LNCAP (cell line): ENCODE measurements around the gene PCDH1.

Experiments used
- CTCF ChIP-seq: fragments of 450-650 bp; IDR thresholded peaks from 2 replicates; pipeline ENCODE4 v1.5.1; 2017; ENCODE audit warnings: mild to moderate bottlenecking

PCDH1 gene

DNA sequence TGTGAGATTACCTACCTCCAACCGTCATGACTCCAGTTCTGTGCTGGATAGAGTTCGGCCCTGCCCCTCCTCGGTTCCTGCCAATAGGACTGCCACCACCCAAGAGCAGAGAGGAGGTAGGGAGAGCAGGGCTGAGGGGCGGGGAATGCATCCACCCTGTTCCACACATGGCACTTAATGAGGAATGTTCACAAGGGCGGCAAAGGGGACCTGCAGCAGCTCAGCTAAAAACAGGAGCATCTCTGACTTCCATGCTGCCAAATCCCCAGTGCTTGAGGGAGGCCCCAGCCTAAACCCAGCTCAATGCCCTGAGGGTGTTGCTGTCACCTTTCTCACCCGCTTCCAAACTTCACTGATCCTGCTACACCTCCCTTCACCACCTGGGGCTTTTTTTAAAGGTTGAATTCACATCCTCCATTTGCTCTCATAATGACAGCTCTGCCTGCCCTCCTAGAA is 37.7 kb upstream of the PCDH1 start:
- no peak for TF ChIP-seq CTCF

- TF ChIP-seq CTCF = no peak
Observed at GRCh38 chr5:141914797-141915196, 36.6 kb upstream of the PCDH1 start.

DNA sequence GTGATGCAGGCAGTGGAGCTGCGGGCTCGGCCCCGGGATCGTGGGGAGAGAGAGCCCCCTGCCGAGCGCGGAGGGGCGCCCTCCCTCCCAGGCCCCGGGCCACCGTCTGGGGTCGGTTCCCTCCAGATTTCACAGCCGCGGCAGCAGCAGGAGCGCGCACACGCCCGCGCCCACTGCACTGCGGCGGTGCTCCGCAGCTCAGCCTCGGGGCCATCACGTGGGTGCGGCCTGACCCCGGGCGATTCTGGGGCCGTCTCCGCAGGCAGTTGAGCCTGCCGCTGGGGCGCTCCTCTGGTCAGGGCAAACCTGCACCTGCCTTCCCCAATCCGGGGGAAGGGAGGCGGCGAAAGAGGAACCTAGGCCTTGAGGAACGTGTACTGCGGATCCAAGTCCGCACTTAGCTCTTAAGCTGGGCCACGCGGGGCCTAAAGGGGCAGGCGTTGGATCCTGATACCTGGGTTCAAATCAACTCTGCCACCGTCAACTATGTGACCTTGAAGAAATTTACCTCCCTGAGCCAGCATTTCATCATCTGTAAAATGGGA is 36.1 kb upstream of the PCDH1 start:
- no peak for TF ChIP-seq CTCF

DNA sequence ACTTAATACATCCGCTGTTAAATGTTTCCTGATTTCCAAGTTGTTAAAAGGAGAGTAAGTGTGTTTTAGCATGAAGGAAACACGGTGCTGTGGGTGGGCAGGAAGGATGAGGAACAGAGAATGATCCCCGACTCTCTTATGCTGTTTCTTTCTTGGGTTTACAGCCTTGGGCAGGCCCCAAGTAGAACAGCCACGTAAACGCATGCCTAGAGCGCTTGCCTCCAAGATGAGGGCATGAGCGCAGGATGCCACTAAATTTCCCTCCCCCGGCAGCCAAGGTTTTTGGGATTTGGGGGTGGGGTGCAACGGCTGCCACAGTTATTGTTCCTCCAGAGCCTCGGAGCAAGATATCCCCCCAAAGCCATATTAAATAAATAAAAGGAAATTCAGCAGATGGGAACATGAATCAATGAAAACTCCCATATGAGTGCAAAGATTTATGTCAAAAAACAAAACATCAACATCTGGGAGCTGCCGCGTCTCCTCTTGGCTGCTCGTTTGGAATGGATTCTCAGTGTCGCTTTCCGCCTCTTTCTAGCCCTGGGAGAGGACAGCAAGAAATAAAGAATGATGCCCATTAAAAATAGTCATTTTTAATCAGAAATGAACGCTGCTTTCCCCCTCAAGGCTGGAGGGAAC is 35.5 kb upstream of the PCDH1 start:
- TF ChIP-seq CTCF = no peak

- no peak for TF ChIP-seq CTCF
Observed at GRCh38 chr5:141910271-141910673, 32.1 kb upstream of the PCDH1 start.

DNA sequence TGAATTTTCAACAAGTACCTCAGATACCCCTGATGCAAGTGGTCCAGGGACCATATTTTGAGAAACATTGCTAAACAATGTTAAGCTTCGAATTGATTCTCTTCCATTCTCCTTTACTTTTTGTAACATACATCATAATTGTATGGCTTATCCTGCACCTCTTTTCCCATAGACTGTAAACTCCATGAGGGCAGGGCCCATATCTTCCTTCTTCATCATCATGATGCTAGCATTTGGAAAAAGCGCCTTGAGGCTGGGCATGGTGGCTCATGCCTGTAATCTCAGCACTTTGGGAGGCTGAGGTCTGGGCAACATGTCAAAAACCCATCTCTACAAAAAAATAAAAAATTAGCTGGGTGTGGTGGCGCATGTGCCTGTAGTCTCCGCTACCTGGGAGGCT is 31.0 kb upstream of the PCDH1 start:
- TF ChIP-seq CTCF = no peak

GRCh38 chr5:141908796-141909195 is 30.6 kb upstream of the PCDH1 start:
- TF ChIP-seq CTCF = no peak

GRCh38 chr5:141906972-141907371 is 28.8 kb upstream of the PCDH1 start:
- no peak for TF ChIP-seq CTCF
